Measurements from ENCODE around the gene SYNCRIP.
"Not testable (repeated sequence)": the region's sequence is repeated elsewhere in the genome, so short reads cannot be mapped to it uniquely, and the experiment has no call there.

SYNCRIP gene

GRCh38 chr6:85642774-85643536 lies at the start of gene SYNCRIP:
Gene SYNCRIP (minus strand): TSS chr6:85642886. CDS start chr6:85641439, 1,447 bp downstream.
- DNase-seq: peak; percentile 96
- TF ChIP-seq GATA1 (IDR thresholded peaks at IDR 0.05; ENCODE audit: low read depth, low read length): no peak
- TF ChIP-seq POLR2A (IDR thresholded peaks at IDR 0.05; ENCODE audit: low read length): peak; percentile 89

GRCh38 chr6:85691478-85691877 lies 48.8 kb upstream of the SYNCRIP start:
- no peak for DNase-seq
- TF ChIP-seq POLR2A (IDR thresholded peaks at IDR 0.05; ENCODE audit: low read length) (no peak), GATA1 (IDR thresholded peaks at IDR 0.05; ENCODE audit: low read depth, low read length) (no peak)

- TF ChIP-seq POLR2A (IDR thresholded peaks at IDR 0.05; ENCODE audit: low read length): no peak
- TF ChIP-seq GATA1 (IDR thresholded peaks at IDR 0.05; ENCODE audit: low read depth, low read length): no peak
- no peak for DNase-seq
Observed at GRCh38 chr6:85690071-85690470, 47.4 kb upstream of the SYNCRIP start.

- no peak for DNase-seq
- TF ChIP-seq POLR2A (IDR thresholded peaks at IDR 0.05; ENCODE audit: low read length): no peak
- no peak for TF ChIP-seq GATA1 (IDR thresholded peaks at IDR 0.05; ENCODE audit: low read depth, low read length)
Observed at GRCh38 chr6:85685713-85686112, 43.0 kb upstream of the SYNCRIP start.

- DNase-seq: no peak
- no peak for TF ChIP-seq POLR2A (IDR thresholded peaks at IDR 0.05; ENCODE audit: low read length)
- no peak for TF ChIP-seq GATA1 (IDR thresholded peaks at IDR 0.05; ENCODE audit: low read depth, low read length)
Observed at GRCh38 chr6:85684809-85685171, 42.1 kb upstream of the SYNCRIP start.

- no peak for TF ChIP-seq GATA1 (IDR thresholded peaks at IDR 0.05; ENCODE audit: low read depth, low read length)
- no peak for TF ChIP-seq POLR2A (IDR thresholded peaks at IDR 0.05; ENCODE audit: low read length)
- DNase-seq: no peak
Observed at GRCh38 chr6:85684133-85684808, 41.6 kb upstream of the SYNCRIP start.

- not testable (repeated sequence) for DNase-seq
Observed at GRCh38 chr6:85681899-85682298, 39.2 kb upstream of the SYNCRIP start.

- no peak for TF ChIP-seq POLR2A (IDR thresholded peaks at IDR 0.05; ENCODE audit: low read length)
- TF ChIP-seq GATA1 (IDR thresholded peaks at IDR 0.05; ENCODE audit: low read depth, low read length): no peak
- peak; percentile 34 to 43 for DNase-seq
Observed at GRCh38 chr6:85680388-85680787, 37.7 kb upstream of the SYNCRIP start.

- peak; percentile 46 to 55 for DNase-seq
- TF ChIP-seq GATA1 (IDR thresholded peaks at IDR 0.05; ENCODE audit: low read depth, low read length) (no peak), POLR2A (IDR thresholded peaks at IDR 0.05; ENCODE audit: low read length) (no peak)
Observed at GRCh38 chr6:85679445-85680123, 36.9 kb upstream of the SYNCRIP start.

GRCh38 chr6:85678602-85679444 lies 36.1 kb upstream of the SYNCRIP start:
- TF ChIP-seq POLR2A (IDR thresholded peaks at IDR 0.05; ENCODE audit: low read length) (peak; percentile 100), GATA1 (IDR thresholded peaks at IDR 0.05; ENCODE audit: low read depth, low read length) (no peak)
- DNase-seq: peak; percentile 99

GRCh38 chr6:85678026-85678601 lies 35.4 kb upstream of the SYNCRIP start:
- TF ChIP-seq POLR2A (IDR thresholded peaks at IDR 0.05; ENCODE audit: low read length): no peak
- no peak for TF ChIP-seq GATA1 (IDR thresholded peaks at IDR 0.05; ENCODE audit: low read depth, low read length)
- no peak for DNase-seq

GRCh38 chr6:85677234-85677956 lies 34.7 kb upstream of the SYNCRIP start:
- peak; percentile 46 to 57 for DNase-seq
- TF ChIP-seq GATA1 (IDR thresholded peaks at IDR 0.05; ENCODE audit: low read depth, low read length) (no peak), POLR2A (IDR thresholded peaks at IDR 0.05; ENCODE audit: low read length) (no peak)
